GM20431 (cell line): ENCODE measurements around the gene NXNL1.

Source experiments
- in situ Hi-C: fragments of 300-500 bp; cut with MseI, MboI; formaldehyde crosslinking; loops from one replicate; pipeline ENCODE4 v1.15.0; 2020; ENCODE audit warnings: low sequenced_read_pairs; ENCODE audit not compliant: unreplicated experiment

NXNL1 gene

DNA sequence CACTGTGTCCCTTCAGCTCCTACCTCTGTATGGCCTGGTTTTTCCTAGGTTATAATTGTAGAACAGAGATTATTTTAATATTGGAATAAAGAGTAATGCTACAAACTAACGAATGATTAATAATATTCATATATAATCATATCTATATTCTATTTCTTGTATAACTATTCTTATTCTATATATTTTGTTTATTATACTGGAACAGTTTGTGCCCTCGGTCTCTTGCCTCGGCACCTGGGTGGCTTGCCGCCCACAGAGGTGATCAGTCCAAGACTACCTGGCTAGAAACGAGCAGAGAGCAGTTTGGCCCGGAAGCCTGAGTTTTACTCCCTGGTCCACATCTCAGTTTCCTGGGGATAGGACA is 5.7 kb upstream of the NXNL1 start:
- in situ Hi-C loops = no loop called here

DNA sequence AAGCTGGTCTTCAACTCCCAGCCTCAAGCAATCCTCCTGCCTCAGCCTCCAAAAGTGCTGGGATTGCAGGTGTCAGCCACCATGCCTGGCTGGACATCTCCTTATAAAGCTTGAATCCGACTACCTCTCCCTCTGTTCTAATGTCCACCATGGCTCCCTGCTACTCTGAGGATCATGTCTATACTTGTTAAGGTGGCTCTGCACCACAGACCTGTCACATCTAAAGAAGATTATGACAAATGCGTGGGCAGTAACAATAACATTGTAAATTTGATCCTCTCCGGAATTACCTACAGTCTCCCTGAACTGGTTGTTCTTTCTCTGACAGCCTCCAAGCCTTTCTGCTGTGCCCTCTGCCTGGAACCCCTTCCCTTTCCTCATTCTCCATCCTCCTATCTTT is 1.8 kb downstream of the NXNL1 start:
- in situ Hi-C loops = no loop called here

DNA sequence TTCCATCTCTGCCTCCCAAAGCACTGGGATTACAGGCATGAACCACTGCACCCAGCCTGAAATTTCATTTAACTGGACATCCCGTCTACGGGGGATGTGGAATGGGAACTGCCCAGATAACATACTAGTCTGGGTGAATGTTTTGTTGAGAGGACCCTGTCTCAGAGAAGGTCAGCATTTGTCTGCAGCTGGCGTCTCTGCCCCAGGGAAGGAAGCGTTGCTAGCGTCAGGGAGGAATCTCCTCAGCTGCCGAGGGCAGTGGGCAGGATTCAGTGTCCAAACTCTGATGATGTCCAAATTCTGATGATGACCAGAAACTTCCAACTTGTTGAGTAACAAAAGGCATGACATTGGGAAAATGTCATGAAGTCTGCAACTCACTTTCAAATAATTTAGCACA is 3.1 kb downstream of the NXNL1 start:
- in situ Hi-C loops = no loop called here

DNA sequence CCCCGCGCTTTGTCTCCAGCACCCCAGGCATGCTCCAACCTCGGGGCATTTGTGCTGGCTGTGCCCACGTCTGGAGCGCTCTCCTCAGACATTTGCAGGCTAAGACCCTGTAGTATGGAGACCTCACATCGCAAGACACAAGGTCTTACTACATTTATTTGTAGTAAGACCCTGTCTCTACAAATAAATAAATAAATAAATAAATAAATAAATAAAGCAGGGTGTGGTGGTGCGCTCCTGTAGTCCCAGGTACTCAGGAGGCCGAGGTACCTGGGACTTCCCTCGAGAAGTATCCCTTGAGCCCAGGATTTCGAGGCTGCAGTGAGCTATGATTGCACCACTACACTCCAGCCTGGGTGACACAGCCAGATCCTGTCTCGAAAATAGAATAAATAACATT is 4.6 kb downstream of the NXNL1 start:
- in situ Hi-C loops = no loop called here

DNA sequence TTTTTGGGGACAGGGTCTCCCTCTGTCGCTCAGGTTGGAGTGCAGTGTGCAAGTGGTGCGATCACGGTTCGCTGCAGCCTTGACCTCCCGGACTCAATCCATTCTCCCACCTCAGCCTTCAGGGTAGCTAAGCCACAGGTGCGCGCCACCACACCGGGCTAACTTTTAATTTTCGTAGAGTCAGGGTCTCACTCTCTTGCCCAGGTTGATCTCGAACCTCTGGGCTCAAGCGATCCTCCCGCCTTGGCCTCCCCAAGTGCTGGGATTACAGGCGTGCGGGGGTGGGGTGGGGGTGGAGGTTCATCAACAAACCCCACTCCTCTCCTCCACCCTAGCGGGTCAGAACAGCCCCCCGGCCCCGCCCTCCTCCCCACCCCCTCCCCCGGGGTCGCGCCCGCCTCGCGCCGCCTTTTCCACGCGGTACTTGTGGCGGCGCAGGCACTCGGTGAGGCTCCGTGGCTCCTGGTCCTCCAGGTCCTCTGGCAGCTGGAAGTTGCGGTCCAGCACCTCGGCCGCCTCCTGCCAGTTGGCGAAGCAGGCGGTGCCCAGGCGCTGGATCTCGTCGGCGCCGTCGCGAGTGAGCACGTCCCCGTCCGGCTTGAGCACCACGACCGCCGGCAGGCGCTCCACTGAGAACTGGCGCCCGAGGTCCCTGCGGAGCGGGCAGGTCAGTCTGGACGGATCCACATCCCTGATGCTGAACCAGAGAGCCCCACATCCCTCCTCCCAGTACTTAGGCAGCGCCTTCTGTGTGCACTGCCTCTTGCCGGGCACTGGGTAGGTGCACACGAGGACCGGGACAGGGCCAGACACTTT is 5.2 kb downstream of the NXNL1 start:
- in situ Hi-C loops = no loop called here

DNA sequence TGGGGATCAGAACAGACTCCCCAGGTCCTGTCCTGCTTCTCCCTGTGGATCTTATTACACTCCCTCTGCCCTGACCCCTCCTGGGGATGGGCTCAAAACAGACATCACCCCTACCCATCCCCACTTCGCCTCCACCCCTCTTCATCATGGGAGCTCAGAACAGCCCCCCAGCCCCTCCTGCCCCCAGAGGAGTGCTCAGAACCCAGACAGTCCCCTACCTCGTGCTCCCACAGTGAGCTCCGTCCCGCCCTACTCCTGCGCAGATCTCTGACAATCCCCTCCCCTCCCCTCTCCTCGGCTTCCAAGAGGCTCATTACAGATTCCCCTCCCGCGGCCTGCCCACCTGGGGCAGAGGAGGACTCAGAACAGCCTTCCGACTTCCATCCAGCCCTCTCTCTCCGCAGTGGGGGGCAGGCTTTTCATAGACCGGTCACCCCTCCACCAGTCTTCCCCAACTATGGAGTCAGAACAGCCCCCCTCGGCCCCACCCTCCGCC is 6.1 kb downstream of the NXNL1 start:
- in situ Hi-C loops = no loop called here

DNA sequence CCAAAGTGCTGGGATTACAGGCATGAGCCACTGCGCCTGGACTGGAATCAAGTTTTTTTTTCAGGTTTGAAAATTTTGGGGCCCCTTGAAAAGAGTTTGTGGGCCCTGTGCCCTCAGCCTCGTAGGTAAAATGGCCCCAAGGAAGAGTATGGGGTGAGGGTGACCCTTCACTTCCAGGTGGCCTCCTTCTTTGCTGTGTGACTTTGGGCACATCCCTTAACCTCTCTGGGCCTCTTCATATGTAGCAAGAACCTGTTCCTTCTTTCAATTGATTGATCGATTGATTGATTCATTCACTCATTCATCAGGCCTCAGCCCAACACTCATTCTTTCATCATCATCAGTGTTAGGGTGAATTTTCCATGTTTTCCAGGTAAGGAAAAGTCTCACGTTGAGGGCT is 8.9 kb downstream of the NXNL1 start:
- in situ Hi-C loops = no loop called here

DNA sequence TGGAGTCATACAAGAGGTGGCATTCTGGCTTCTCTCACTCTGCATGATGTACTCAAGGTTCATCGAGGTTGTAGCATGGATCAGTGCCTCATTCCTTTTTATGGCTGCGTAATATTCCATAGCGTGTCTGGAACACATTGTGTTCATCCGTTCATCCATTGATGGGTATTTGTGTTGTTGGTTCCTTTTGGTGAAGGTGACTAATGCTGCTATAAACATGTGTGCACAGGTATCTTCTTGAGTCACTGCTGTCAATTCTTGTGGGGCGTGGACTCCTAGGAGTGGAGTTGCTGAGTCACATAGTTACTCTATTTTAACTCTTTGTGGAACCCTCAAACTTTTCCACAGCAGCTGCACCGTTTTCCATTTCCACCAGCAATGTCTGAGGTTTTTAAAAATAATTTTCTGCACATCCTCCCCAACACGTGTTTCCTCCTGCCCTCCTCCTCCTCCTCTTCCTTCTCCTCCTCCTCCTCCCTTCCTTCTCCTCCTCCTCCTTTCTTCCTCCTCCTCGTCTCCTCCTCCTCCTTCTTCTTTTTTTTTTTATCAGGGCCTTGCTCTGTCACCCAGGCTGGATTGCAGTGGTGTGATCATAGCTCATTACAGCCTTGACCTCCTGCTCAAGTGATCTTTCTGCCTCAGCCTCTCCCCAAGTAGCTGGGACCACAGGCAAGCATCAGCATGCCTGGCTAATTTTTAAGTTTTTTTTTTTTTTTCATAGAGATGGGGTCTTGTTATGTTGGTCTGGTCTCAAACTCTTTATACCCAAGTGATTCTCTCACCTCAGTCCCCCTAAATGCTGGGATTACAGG is 10.3 kb downstream of the NXNL1 start:
- in situ Hi-C loops = no loop called here

DNA sequence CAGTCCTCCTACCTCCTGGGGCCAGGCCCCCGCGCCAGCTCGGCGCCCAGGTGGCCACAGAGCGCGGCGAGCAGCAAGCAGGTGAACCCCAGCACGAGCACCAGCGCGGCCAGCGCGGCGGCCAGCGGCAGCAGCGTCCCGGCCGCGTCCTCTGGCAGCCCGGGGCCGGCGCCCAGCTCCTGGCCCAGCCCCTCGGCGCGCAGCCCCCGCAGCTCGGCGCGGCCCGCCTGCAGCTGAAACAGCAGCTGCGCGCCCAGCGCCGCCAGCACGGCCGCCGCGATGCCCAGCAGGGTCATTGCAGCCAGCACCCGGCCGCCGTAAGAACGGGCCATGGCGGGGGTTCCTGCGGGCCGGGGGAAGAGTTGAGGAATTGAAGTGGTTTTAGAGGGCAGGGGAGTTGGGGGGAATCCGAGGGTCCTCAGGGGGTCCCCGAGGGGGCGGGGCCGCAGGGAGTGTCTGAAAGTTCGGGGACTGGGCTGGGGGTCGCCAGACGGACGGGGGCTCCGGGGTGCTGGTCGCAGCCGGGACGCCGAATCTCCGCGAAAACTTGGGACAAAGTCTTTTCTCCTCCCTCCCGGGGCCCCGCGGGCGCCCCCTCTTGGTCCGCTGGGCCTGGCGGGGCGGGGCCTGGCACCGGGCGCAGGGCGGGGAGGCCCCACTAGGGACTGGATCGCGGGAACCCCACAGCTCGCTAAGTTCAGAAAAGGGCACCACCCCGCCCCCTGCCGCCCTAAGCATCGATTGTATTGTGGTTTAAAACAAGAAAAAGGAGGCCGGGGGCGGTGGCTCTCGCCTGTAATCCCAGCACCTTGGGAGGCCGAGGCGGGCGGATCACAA is 12.4 kb downstream of the NXNL1 start, which contains the start of gene TMEM221:
Gene TMEM221, minus strand, starts transcription at position 538 of the 837 bp plus-strand sequence. Its CDS starts 206 bp downstream, at position 332.
- in situ Hi-C loops = no loop called here

DNA sequence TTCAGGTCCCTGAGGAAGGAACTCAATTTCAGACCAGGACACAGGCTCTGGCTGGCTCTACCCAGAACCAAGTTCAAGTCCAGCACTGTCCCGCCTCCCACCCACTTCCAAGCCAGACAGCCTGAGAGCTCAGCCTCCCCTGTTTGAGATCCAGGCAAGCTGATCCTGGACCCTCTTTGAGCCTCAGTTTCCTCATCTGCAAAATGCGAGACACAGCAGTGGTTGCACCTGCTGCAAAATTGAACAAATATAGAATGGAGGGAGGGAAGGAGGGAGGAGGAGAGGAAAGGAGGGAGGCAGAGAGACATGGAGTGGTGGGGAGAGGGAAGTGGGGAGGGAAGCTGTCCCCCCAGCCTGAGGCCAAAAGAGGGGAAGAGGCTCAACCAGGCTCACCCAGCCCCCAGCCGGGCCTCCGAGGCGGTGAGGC is 13.0 kb downstream of the NXNL1 start:
- in situ Hi-C loops = no loop called here

DNA sequence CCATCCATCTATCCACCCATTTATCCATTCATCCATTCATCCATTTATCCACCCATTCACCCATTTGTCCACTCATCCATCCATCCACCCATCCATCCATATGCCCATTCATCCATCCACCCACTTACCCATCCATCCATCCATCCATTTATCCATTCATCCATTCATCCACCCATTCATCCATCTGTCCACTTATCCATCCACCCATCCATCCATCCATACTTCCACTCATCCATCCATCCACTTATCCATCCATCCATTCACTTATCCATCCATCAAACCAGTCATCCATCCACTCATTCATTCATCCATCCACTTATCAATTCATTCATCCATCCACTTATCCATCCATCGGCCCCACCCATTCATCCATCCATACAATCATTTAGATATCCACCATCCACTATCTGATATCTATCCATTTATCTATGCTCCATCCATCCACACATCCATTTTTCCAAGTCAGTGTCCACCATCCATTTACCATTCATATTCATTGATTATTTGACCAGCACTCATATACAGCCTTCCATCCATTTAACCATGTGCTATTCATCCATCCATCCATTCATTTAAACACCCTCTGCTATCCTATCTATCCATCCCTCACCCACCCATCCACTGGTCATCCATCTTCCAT is 15.1 kb downstream of the NXNL1 start:
- in situ Hi-C loops = no loop called here

DNA sequence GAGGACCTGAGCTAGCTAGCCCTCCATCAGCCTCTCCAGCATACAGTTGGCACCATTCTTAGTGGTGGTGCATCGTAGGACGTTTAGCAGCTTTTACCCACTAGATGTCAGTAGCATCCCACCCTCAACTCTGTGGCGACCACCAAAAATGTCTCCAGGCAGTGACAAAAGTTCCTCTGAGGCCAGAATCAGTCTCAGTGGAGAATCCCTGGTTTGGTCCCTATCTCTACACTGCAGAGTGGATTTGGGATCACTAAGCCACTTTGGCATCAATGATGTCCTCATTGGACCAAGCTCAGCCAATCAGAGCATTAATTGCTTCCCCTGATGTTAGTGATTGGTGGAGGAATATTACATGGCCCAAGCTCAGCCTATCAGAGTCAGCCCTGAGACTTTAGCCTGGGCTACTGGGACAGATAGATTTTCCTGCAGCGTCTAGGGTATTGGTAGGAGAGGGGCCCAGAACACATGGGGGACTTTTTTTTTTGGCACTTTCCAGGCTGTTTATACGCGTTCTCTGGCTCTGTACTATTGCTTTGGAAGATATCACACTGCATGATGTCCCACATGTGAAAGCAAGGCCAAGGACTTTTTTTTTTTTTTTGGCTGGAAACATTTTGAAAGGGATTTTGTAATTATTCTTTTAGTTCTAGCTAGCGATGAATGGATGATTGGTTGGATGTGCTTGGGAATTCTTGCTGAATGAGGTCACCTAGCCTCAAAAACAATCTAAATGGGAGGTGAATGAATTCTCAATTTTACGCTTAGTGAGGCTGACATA is 19.3 kb downstream of the NXNL1 start:
- in situ Hi-C loops = no loop called here

DNA sequence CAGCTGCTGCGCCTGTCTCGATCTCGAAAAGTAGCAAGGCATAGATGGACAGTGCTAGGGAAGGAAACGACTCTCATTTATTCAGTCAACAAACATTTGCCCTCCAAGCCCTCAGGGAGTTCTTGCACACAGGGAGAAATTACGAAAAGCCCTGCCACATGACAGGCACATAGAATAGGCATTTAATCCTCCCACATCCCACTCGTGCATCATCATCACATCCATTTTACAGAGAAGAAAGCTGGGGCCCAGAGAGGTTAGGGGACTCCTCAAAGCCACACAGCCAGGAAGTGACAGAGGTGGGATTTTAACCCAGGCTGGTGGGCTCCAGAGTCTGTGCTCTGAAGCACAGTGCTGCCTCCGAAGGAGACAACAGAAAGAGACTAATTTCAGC is 23.9 kb downstream of the NXNL1 start:
- in situ Hi-C loops = no loop called here

DNA sequence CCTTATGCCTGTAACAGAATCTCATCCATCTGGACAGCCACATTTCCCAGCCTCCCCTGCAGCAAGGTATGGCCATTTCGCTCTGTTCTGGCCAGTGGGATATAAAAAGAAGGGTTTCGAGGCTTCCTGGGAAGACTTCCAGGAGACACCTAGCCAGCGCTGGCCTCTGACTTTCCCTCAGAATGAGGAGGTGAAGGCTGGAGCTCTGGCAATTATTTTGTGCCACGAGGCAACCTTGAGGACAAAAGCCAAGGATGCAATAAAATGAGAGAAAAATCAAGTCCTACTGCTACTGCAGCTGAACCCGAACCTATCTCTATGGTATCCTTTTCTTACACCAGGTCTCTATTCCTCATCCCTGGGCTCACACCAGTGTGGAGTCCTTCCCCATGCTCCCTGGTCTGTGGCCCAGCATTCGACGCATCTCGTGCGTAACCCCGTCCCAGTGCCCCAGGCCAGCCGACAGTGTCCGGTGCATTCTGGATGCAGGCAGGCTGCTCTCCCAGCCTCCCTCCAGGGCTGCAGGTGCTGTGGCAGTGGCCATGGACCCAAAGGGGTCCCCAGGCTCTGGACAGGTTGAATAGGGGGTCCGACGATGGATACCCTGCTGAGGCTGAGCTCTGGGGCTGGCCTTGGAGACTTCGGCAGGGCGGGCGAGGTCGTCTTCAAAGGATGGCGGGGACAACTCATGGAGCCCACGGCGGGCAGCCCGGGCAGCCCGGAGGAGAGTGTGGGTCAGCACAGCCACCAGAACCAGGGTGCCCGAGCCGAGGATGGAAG is 24.4 kb downstream of the NXNL1 start:
- in situ Hi-C loops = no loop called here

DNA sequence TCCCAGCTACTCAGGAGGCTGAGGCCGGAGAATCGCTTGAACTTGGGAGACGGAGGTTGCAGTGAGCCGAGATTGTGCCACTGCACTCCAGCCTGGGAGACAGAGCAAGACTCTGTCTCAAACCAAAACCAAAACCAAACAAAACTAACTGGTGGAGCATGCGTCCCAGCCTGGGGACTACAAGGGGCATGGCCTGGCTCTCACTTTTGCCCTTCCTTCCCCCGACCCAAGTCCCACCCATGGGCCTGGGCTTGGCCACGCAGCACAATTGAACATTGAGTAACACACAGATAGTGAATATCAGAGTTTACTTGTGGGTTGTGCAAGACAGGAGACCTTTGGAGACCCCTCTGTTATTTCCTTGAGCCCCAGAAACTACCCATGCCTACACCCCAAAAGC is 25.5 kb downstream of the NXNL1 start:
- in situ Hi-C loops = no loop called here

DNA sequence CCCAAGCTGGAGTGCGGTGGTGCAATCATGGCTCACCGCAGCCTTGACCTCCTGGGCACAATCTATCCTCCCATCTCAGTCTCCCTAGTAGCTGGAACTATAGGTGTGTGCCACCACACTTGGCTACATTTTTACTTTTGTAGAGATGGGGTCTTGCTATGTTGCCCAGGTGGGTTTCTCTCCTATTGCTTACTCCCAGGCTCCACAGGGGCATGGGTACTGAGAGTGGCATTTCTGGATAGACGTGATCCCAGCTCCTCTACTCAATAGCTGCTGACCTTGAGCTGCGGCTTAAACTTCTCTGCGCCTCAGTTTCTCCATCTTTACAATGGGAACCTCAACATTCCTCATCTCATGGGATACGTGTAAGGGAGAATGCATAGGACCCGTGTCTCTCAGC is 29.3 kb downstream of the NXNL1 start:
- in situ Hi-C loops = no loop called here

DNA sequence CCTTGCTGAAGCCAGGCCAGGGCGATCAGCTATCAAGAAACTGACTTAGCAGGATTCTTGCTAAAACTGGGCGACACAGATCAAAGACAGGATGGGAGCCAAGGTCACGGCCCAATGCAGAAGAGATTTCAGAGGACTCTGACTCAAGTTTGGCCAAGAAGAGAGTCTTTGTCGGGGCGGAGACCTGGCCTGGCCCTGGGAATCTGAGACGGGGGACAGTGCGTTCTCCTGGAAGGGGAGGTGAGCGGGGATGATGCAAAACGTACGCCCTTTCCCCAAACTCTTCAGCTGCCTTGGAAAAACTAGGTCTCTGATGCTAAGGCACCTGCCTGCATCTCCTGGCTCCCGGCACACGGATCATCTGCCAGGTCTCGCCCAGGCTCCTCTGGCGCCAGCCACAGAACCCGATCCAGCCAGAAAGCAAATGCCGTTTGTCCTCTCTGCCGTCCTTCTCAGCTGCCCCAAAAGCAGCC is 31.0 kb downstream of the NXNL1 start:
- in situ Hi-C loops = no loop called here

DNA sequence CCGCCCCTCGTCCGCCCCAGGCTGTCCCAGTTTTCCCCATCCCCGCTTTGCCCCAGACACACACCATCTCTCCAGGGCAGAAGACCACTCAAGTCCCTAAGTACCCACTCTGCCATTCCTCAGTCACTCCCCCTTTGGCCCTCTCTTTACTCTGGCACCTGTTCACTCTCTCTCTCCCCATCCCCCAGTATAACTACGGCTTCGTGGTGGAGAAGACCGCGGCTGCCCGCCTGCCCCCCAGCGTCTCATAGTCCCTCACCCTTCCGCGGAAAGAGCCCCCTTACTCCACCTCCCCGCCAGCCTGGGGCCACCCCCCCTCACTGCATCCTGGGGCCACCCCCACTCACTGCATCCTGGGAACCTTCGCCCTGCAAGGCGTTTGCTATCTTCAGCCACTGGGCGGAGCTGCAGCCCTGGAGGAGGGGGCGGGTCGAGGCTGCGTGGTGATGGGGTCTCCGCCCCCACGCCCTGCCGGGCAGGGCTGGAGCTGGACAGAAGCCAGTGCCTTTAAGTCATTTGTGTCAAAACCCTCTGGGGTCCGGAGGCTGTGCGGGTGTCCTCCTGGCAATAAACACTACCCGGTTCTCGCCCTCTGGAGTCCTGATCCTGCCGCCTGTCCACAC is 35.9 kb downstream of the NXNL1 start:
- in situ Hi-C loops = no loop called here
